Mesothelial cell of epicardium (in vitro differentiated cells): ENCODE data around the gene LIMS1. TPM values are rescaled to one million over a fixed set of nuclear protein-coding genes. Genes with fewer than 3 reads are reported as not detected.
"Not testable (repeated sequence)": the region's sequence is repeated elsewhere in the genome, so short reads cannot be mapped to it uniquely, and the experiment has no call there.

Source experiments
- DNase-seq, 2 experiments: peaks; one replicate each; pipeline ENCODE4 v3.0.0; 2021; ENCODE audit warnings: low spot score in 2 of 2; ENCODE audit not compliant: unreplicated experiment in 2 of 2
- H3K27ac Mint-ChIP-seq: 2 replicates; pipeline ENCODE4 v1.8.0; 2021; ENCODE audit warnings: mixed read lengths
- H3K27me3 Mint-ChIP-seq: 2 replicates; pipeline ENCODE4 v1.8.0; 2021; ENCODE audit warnings: low read depth, mixed read lengths
- H3K36me3 Mint-ChIP-seq: 2 replicates; pipeline ENCODE4 v1.8.0; 2021; ENCODE audit warnings: mixed read lengths
- H3K4me1 Mint-ChIP-seq: 2 replicates; pipeline ENCODE4 v1.8.0; 2021; ENCODE audit warnings: mixed read lengths
- H3K4me3 Mint-ChIP-seq: 2 replicates; pipeline ENCODE4 v1.8.0; 2021; ENCODE audit warnings: mild to moderate bottlenecking, moderate library complexity, mixed read lengths
- H3K9me3 Mint-ChIP-seq: 2 replicates; pipeline ENCODE4 v1.8.0; 2021; ENCODE audit warnings: mixed read lengths
- total RNA-seq: library from RNA; stranded (reverse); gene quantifications from 3 replicates; pipeline ENCODE4 v1.2.1, GENCODE V29; 2021
- TF ChIP-seq, protein P1 (sequence below): fragments of 200-600 bp; sonication (generic); IDR thresholded peaks from one replicate; pipeline ENCODE4 v1.5.0; 2021; ENCODE audit warnings: antibody characterized with exemption; ENCODE audit not compliant: unreplicated experiment

LIMS1 gene
- total RNA-seq = 45.1 to 46.6 TPM (median 46.5 TPM) in 3 replicates

DNA sequence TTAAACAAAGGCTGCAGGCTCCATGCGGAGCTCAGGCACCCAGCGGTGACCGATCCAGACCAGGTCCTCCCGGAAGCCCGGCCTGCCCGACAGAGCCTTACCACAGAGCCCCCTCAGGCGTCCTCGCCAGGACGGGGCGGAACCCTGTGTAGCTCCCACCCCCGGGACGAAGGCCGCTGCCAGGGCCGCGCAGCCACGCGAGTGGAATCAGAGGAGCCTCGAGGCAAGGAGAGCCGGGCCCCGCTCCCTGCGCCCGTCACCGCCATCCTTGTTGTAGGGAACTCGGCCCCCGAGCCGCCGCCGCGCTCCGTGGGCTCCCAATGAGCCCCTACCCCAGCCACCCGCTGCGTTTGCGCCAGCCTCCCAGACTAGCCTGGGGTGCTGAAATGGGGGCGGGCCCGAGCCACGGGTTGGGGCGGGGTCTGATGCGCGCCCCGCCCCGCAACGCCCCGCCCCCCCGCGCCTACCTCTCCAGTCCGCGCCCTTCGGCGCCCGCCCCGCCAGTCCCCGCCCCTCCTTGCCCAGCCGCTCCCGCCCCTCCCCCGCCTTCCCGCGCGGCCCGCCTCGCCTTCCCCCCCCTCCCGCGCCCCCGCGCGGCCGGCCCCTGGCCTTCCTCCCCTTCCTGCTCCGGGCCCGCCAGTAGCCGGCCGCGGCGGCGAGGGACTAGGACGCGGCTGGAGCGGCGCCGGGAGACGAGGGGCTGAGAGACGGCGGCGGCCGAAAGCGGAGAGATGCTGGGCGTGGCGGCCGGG lies at the start of gene LIMS1:
Gene LIMS1, plus strand, starts transcription at position 639 of the 752 bp plus-strand sequence. Its CDS starts 93 bp downstream, at position 732.
- TF ChIP-seq, protein P1, sequence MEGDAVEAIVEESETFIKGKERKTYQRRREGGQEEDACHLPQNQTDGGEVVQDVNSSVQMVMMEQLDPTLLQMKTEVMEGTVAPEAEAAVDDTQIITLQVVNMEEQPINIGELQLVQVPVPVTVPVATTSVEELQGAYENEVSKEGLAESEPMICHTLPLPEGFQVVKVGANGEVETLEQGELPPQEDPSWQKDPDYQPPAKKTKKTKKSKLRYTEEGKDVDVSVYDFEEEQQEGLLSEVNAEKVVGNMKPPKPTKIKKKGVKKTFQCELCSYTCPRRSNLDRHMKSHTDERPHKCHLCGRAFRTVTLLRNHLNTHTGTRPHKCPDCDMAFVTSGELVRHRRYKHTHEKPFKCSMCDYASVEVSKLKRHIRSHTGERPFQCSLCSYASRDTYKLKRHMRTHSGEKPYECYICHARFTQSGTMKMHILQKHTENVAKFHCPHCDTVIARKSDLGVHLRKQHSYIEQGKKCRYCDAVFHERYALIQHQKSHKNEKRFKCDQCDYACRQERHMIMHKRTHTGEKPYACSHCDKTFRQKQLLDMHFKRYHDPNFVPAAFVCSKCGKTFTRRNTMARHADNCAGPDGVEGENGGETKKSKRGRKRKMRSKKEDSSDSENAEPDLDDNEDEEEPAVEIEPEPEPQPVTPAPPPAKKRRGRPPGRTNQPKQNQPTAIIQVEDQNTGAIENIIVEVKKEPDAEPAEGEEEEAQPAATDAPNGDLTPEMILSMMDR = no peak
- no peaks in the 10 kb centered on the region for H3K9me3 Mint-ChIP-seq
- no peaks in the 10 kb centered on the region for H3K36me3 Mint-ChIP-seq
- H3K27ac Mint-ChIP-seq = peak within 1 kb of the TSS; percentile 99
- peaks cover 37% of the 10 kb centered on the region for H3K4me1 Mint-ChIP-seq
- H3K4me3 Mint-ChIP-seq = peak within 1 kb of the TSS; percentile 97
- peak; percentile 89 to 90 for DNase-seq
- H3K27me3 Mint-ChIP-seq = no peaks in the 10 kb centered on the region

- DNase-seq = no peak
- H3K27ac Mint-ChIP-seq = no peak overlapping the region
- peaks cover 4% of the 10 kb centered on the region for H3K9me3 Mint-ChIP-seq
- H3K4me3 Mint-ChIP-seq = no peak overlapping the region
- H3K36me3 Mint-ChIP-seq = peaks cover 39% of the 10 kb centered on the region
- no peaks in the 10 kb centered on the region for H3K4me1 Mint-ChIP-seq
- TF ChIP-seq, protein P1 = no peak
- no peaks in the 10 kb centered on the region for H3K27me3 Mint-ChIP-seq
Measured at GRCh38 chr2:108485253-108485652, 49.0 kb upstream of the LIMS1 start.

DNA sequence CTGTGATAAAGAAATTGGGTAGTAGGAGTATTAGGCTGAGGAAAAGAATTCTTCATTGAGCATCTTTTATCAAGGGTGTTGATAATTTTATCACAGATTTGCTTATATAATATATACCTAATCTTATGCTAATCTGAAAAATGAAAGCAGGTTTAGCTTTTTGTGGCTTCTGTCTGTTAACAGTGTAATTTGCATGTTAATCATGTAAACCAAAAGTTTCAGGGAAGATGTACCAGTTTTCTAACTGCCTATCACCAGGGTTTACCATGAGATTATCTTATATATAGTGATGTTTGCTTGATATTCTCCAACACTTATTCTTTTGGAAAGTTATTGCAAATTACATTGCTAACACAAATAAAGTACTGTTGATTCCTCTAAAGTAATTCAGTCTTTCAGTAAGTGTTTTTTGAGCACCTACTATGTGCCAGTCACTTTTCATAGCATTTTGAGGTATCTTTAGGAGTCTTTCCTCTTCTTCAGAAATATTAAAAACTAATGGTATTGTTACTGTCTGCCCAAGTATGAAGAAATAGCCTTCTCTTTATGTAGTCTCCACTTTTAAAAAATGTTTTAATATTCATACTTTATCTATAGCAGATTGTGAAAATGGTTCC lies 43.7 kb upstream of the LIMS1 start:
- H3K9me3 Mint-ChIP-seq = no peaks in the 10 kb centered on the region
- H3K4me1 Mint-ChIP-seq = no peaks in the 10 kb centered on the region
- TF ChIP-seq, protein P1 = no peak
- H3K27me3 Mint-ChIP-seq = no peaks in the 10 kb centered on the region
- H3K4me3 Mint-ChIP-seq = no peak overlapping the region
- H3K27ac Mint-ChIP-seq = no peak overlapping the region
- DNase-seq = no peak
- peaks cover 23% of the 10 kb centered on the region for H3K36me3 Mint-ChIP-seq

DNA sequence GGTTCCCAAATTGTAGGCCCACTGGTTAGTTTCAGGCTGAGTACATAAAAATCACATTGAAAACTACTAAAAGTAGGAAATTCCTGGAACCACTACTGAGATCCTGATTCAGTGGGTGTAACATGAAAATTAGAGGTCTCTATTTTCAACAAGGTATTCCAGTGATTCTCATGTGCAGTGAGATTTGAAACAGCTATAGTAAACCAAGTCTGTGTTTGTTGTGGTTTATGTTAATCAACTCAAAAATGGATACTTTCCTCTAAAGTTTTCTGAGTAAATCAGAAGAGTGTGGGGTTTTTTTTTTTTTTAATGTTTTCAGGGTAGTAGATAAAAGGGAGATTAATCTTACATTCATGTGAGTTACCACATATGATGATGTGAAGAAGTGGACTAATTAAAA lies 42.4 kb upstream of the LIMS1 start:
- H3K9me3 Mint-ChIP-seq = no peaks in the 10 kb centered on the region
- no peak overlapping the region for H3K27ac Mint-ChIP-seq
- H3K4me1 Mint-ChIP-seq = no peaks in the 10 kb centered on the region
- H3K27me3 Mint-ChIP-seq = no peaks in the 10 kb centered on the region
- DNase-seq = no peak
- no peak overlapping the region for H3K4me3 Mint-ChIP-seq
- H3K36me3 Mint-ChIP-seq = peaks cover 23% of the 10 kb centered on the region
- TF ChIP-seq, protein P1 = no peak

GRCh38 chr2:108492364-108492763 lies 41.9 kb upstream of the LIMS1 start:
- H3K27ac Mint-ChIP-seq = no peak overlapping the region
- no peak overlapping the region for H3K4me3 Mint-ChIP-seq
- H3K4me1 Mint-ChIP-seq = no peaks in the 10 kb centered on the region

DNA sequence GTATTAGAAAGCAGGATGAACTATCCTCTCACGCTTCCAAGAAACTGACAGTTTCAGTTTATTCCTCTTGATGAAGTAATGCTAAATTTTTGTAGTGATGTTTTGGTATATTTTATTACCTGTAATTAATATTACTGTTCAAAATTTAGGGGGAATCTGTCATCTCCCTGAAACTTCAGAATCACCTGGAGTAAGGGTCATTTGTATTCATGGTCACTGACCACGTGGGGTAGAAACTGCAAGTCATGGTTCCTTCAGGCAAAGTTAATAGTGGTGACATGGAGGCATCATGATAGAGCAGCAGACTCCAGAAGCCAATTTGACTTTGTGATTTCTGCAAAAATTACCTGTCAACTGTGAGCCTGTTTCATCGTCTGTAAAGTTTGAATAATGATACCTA lies 38.1 kb upstream of the LIMS1 start:
- peaks cover 29% of the 10 kb centered on the region for H3K36me3 Mint-ChIP-seq
- not testable (repeated sequence) for H3K27ac Mint-ChIP-seq

More at GRCh38 chr2:108492364-108492763, 41.9 kb upstream of the LIMS1 start:
- no peak for DNase-seq
- TF ChIP-seq, protein P1 = no peak
- Mint-ChIP-seq H3K36me3 (peaks cover 23% of the 10 kb centered on the region), H3K27me3 (no peaks in the 10 kb centered on the region), H3K9me3 (no peaks in the 10 kb centered on the region)

GRCh38 chr2:108507620-108508019 lies 26.6 kb upstream of the LIMS1 start:
- H3K27ac Mint-ChIP-seq, H3K27me3 Mint-ChIP-seq, H3K4me3 Mint-ChIP-seq, DNase-seq, H3K4me1 Mint-ChIP-seq: not testable (repeated sequence)
- peaks cover 10% of the 10 kb centered on the region for H3K9me3 Mint-ChIP-seq
- peaks cover 42% of the 10 kb centered on the region for H3K36me3 Mint-ChIP-seq

More for the DNA sequence above, 38.1 kb upstream of the LIMS1 start:
- not testable (repeated sequence) for H3K27me3 Mint-ChIP-seq, H3K4me1 Mint-ChIP-seq, DNase-seq, H3K9me3 Mint-ChIP-seq, H3K4me3 Mint-ChIP-seq

- H3K4me1 Mint-ChIP-seq, H3K27ac Mint-ChIP-seq, H3K4me3 Mint-ChIP-seq, H3K27me3 Mint-ChIP-seq, DNase-seq, H3K9me3 Mint-ChIP-seq: not testable (repeated sequence)
- peaks cover 15% of the 10 kb centered on the region for H3K36me3 Mint-ChIP-seq
Measured at GRCh38 chr2:108512431-108512830, 21.8 kb upstream of the LIMS1 start.

DNA sequence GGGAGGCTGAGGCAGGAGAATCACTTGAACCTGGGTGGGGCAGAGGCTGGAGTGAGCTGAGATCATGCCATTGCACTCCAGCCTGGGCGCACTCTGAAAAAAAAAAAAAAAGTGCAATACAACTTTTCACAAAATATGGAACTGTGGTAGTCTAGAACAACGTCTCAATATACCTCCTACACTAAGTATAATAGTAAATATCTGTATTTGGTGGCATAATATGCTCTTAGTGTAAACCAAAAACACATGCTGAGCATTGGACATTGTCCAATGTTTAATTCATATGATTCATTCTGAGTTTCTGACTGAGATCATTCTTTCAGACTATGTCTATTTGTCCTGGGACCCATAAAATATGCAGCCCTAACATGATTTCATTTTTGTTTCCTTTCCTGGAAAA lies 19.8 kb upstream of the LIMS1 start:
- peaks cover 22% of the 10 kb centered on the region for H3K36me3 Mint-ChIP-seq
- not testable (repeated sequence) for DNase-seq, H3K27ac Mint-ChIP-seq, H3K4me3 Mint-ChIP-seq, H3K27me3 Mint-ChIP-seq, H3K4me1 Mint-ChIP-seq
- peaks cover 18% of the 10 kb centered on the region for H3K9me3 Mint-ChIP-seq
